GM19438 (cell line): ENCODE data around the gene FKBP8.

Experiments
- ATAC-seq: cut with Tn5 transposase; IDR thresholded peaks from one replicate; pipeline ENCODE4 v1.9.1; 2021; ENCODE audit warnings: low read depth; ENCODE audit not compliant: unreplicated experiment

Gene FKBP8

DNA sequence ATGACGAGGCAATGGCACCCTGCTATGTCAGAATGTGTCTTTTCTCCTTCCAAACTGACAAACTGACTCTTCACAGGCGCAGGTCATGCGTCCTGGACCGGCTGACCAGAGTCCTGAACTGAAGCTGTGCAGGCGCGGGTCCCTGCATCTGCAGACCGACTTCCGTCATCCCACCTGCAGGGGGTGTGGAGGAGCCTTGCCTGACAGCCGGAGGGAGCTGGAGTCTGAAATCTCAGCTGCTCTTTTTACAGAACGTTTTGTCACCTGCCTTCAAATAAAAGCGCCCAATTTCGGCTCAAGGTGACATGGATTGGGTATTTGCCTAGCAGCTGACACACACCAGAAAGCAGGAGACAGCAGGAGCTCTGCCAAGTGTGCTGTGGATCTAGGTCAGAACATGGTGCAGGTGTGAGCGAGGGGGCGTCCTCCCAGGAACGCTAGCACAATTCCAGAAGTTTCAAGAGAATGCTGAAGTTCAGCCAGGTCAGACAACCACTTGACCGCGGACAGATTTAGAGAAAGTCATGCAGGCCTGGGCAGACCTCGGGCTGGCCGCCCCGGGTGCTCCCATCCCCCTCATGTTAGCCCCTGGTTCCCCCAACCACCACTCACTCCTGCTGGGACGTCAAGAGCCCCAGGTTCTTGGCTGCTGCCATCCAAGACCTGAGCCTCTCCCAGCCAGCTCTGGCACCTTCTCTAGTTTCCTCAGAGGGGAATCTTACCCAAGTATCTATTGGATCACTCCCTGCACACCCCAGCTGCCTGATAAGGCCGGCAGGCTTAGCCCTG lies 54.3 kb downstream of the FKBP8 start:
- no peak for ATAC-seq

DNA sequence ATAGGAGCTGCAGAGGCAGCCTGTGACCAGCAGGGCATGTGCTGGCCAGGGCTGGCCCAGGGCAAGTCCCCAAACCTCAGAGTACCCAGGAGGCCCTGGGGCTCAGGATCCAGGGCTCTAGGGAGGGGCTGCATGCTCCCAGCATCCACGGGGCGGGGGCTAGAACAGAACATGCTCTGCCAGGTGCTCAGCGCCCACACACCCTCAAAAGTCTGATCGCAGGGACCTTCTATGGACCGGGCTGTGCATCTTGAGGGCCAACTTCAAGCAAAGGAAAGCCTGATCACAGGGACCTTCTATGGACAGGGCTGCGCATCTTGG lies 55.0 kb downstream of the FKBP8 start:
- ATAC-seq: no peak

DNA sequence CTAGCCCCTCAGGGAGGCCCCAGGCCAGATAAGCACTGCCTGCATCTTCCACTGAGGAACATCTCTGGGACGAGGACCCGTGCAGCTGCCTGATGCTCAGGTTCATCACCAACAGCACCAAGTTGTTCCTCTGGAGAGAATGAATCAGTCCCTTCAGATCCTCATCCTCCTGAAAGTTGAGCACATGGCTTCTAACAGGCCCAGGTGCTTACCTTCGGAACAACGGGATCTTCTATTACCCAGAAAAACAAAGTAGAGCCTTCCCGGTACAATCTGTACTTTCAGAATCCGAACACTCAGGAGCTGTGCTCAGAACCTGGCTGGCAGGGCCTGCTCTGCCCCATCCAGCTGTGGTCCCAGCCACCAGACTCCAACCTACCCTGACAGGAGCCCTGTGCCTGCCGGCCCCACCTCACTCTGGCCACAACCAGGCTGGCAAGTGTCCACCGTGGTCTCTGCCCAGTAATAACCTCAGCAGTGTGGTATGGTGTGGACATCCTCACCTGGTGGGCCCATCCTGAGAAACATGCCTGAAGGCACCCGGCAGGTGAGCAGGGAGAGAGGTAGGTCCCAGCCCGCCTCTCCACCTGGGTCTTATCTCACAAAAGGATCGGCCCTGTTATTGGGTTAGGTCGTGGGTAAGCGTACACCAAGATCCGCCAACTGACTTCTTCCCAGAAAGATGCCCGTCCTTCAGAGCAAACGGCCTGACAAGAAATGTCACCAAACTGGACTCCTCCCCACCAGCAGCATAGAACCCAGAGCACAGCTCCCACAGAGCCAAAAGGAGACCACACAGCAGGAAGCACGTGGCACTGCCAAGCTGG lies 55.6 kb downstream of the FKBP8 start:
- no peak for ATAC-seq

DNA sequence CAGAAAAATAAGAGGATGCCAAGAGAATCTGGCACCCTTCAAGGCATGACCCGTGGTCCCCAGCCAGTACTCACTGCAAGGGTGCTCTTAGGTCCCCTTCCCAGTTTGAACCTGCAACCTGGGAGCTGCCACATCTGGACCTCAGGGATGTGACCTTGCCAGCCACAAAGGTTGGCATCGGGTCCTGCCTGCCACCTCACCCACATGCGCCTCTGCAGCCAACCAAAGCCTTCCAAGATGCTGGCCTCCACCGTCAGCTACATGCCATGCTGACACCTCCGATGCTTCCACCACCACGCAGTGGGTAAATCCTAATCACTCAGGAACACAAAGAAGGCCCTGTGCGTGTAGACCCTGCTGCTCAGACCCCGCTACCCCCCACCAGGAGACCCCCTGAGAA lies 56.6 kb downstream of the FKBP8 start:
- no peak for ATAC-seq

DNA sequence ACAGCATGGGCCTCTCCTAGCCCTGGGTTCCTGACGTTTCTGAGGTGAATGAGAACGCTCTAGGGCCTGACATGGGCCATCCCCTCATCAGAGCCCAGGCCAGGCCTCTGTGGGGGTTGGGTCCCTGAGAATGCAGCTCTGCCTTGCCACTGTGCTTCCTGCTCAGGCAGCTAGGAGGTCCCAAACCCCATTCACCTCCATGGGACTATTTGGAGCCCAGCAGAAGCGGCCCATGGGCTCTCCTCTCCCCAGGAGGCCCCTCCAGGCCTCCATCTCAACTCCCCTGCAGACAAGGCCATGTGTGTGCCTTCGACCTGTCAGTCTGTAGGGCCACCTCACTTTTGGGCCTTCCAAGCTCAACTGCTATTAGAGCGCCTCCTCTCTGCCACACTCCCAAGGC lies 58.4 kb downstream of the FKBP8 start:
- ATAC-seq: no peak

DNA sequence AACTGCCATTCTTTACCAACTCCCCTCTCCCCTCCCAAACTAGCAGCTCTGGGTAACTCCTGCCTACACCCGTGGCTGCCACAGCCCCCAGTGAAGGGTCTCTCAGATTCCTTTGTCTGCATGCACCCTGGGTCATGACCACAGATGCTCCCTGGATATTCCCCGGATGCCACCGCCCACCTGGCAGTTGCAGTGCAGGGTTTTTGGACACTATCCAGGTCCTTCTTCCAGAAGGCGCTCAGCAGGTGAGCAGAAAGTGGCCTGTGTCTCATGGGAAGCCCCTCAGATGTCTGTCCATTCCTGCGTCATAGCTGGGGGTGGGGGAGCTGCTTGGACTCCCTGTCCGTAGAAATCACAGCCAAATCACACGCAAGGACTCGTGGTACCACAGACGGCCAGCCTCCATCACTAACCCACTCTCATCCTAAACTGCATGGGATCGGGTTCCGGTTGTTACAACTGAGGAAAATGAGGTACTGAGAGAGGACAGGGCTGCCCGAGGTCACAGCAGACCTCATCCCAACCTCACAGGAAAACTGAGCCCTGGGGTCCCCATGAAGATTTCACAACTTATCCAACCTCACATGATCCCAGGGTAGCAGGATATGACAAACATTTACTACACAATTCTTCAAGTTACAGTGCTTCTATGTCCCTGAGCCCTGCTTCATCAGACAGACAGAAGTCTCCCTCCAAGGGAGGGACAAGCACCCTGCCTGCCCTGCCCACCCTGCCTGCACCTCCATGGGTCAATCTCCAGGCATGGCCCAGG lies 60.1 kb downstream of the FKBP8 start:
- ATAC-seq: no peak
